A549 (cell line): ENCODE measurements around the gene SEL1L3.

Source experiments
- JUN ChIP-seq, 2 experiments: fragments of >200 bp; sonication (Bioruptor Twin); formaldehyde crosslinking; IDR thresholded peaks; 2 replicates in 1 of 2; 3 replicates in 1 of 2; pipeline ENCODE4 v1.6.1; 2016 to 2017
- POLR2A ChIP-seq: IDR thresholded peaks from 2 replicates; pipeline ENCODE4 v1.6.1; 2012; ENCODE audit warnings: mild to moderate bottlenecking, low read length
- RAD21 ChIP-seq, 2 experiments: fragments of >200 bp in 1 of 2; sonication (Bioruptor Twin) in 1 of 2; formaldehyde crosslinking in 1 of 2; IDR thresholded peaks in 1 of 2; conservative IDR thresholded peaks in 1 of 2; 2 replicates in 1 of 2; 3 replicates in 1 of 2; pipeline ENCODE4 v1.6.1; 2012 to 2018; ENCODE audit warnings: inconsistent platforms in 1 of 2

GRCh38 chr4:25830548-25830947 is 32.2 kb downstream of the SEL1L3 start:
- TF ChIP-seq JUN (IDR thresholded peaks at IDR 0.05) = no peak
- no peak for TF ChIP-seq RAD21 (conservative IDR thresholded peaks at IDR 0.05 in 1 of 2, IDR thresholded peaks at IDR 0.05 in 1 of 2)
- no peak for TF ChIP-seq POLR2A
